ENCODE data around the gene GGA3. TPM values are rescaled to one million over a fixed set of nuclear protein-coding genes. Genes with fewer than 3 reads are reported as not detected.

The GGA3 gene
- polyA plus RNA-seq, 2 of the 4 experiments (the other 2 are of a cell fraction), result 35.8 to 43.6 TPM

DNA sequence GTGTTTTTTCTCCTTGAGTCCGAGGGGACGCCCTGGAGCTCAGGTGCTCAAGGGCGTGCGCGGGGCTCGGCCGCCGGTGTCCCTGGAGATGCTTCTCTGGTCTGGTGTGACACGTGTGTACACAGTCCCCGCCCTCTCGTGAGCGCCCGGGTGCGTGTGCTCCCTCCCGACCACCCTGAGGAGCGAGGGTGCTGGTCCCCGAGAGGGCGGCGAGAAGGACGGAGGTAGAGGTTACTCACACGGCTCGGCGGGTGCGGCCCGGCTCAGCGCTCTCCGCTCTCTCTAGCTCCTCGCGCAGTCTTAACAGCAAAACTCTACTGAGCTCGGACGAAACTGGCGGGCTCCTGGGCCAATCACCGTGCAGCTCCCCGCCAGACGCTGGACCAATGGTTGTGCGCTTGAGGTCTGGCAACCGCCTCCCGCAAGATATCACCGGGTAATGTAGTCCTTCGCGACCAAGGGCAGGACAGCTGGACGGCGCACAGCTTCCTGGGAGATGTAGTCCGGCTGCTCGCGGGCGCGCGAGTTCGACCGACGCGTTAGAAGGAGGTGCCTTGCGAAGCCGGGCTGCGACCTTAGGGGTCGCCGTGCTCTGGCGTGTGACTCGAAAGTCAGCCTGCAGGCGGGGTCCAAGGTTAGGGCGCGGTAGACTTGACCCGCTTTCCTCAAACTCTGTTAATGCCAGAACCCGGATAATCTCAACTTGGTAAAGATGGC, 27.9 kb upstream of the GGA3 start, which contains the start of gene SLC25A19:
SLC25A19 (minus strand) TSS at position 319 of the 717 bp plus-strand sequence. CDS start 2,669 bp downstream, outside the sequence.
- ATAC-seq (peak; percentile 97 to 99), DNase-seq (ENCODE audit: low read depth in 1 of 2, low spot score in 1 of 2) (peak; percentile 100), FAIRE-seq (peak; percentile 97)
- ChIA-PET CTCF (interaction anchor here (1.0 to 2.6 kb wide), 21 partner anchors 8 to 427 kb away, joined by 3 to 33 read pairs (median 4); partner anchors contain the start of genes GGA3, GRB2, MIF4GD and MRPS7), POLR2A (interaction anchor here (0.5 to 2.7 kb wide), 26 partner anchors 8 to 491 kb away, joined by 3 to 81 read pairs (median 4); partner anchors contain the start of genes GGA3, GRB2, LLGL2 and MIF4GD)
- H3K4me2 ChIP-seq, result peak within 1 kb of the TSS; percentile 93
- no peaks in the 10 kb centered on the region for H3K9me3 ChIP-seq
- WGBS (ENCODE audit: missing lambda C conversion rate), result 2% methylated on average over 41 of the region's 65 CpGs
- peak within 1 kb of the TSS; percentile 72 for H3K4me3 ChIP-seq
- TF ChIP-seq, protein P1, sequence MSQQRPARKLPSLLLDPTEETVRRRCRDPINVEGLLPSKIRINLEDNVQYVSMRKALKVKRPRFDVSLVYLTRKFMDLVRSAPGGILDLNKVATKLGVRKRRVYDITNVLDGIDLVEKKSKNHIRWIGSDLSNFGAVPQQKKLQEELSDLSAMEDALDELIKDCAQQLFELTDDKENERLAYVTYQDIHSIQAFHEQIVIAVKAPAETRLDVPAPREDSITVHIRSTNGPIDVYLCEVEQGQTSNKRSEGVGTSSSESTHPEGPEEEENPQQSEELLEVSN (IDR thresholded peaks at IDR 0.05; ENCODE audit: borderline replicate concordance, low read depth), result peak; percentile 19; the same call in 1 of the 2 replicates
- TF ChIP-seq RAD21 (conservative IDR thresholded peaks at IDR 0.05 in 1 of 2, IDR thresholded peaks at IDR 0.05 in 1 of 2) (peak; percentile 15 to 22; a peak in 2 of 5 replicates), HEYL (CRISPR knock-in tag; IDR thresholded peaks at IDR 0.05) (no peak), CHD2 (IDR thresholded peaks at IDR 0.05; ENCODE audit: low read length, partially characterized antibody) (peak; percentile 39), GATA3 (IDR thresholded peaks at IDR 0.05; ENCODE audit: borderline replicate concordance) (0 out of 2 replicates have a peak, but pooled peaks have one; percentile 20), MYC (IDR thresholded peaks at IDR 0.05; ENCODE audit: borderline replicate concordance, low read length) (0 out of 2 replicates have a peak, but pooled peaks have one; percentile 14), ZFP36 (IDR thresholded peaks at IDR 0.05; ENCODE audit: borderline replicate concordance, partially characterized antibody) (no peak), HDAC2 (IDR thresholded peaks at IDR 0.05) (peak; percentile 69; the same call in 1 of the 2 replicates), RFX5 (IDR thresholded peaks at IDR 0.05) (peak; percentile 73; the same call in 1 of the 2 replicates), MAFK (IDR thresholded peaks at IDR 0.05; ENCODE audit: partially characterized antibody) (no peak), JUN (IDR thresholded peaks at IDR 0.05) (peak; percentile 56 to 62; a peak in 4 of 5 replicates), POLR2A (IDR thresholded peaks at IDR 0.05; ENCODE audit: low read length) (peak; percentile 95), ZNF302 (CRISPR knock-in tag; IDR thresholded peaks at IDR 0.05) (no peak), CBX2 (IDR thresholded peaks at IDR 0.05; ENCODE audit: borderline replicate concordance, low read depth) (no peak), ZSCAN20 (CRISPR knock-in tag; IDR thresholded peaks at IDR 0.05) (no peak), TFCP2L1 (CRISPR knock-in tag; IDR thresholded peaks at IDR 0.05) (0 out of 2 replicates have a peak, but pooled peaks have one; percentile 36), ESRRA (IDR thresholded peaks at IDR 0.05; ENCODE audit: borderline replicate concordance, low read length) (peak; percentile 64)
- TF ChIP-seq, protein P2, sequence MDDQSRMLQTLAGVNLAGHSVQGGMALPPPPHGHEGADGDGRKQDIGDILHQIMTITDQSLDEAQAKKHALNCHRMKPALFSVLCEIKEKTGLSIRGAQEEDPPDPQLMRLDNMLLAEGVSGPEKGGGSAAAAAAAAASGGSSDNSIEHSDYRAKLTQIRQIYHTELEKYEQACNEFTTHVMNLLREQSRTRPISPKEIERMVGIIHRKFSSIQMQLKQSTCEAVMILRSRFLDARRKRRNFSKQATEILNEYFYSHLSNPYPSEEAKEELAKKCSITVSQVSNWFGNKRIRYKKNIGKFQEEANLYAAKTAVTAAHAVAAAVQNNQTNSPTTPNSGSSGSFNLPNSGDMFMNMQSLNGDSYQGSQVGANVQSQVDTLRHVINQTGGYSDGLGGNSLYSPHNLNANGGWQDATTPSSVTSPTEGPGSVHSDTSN (IDR thresholded peaks at IDR 0.05), result peak; percentile 92
- TF ChIP-seq, protein P3, sequence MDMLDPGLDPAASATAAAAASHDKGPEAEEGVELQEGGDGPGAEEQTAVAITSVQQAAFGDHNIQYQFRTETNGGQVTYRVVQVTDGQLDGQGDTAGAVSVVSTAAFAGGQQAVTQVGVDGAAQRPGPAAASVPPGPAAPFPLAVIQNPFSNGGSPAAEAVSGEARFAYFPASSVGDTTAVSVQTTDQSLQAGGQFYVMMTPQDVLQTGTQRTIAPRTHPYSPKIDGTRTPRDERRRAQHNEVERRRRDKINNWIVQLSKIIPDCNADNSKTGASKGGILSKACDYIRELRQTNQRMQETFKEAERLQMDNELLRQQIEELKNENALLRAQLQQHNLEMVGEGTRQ (IDR thresholded peaks at IDR 0.05), result peak; percentile 48; the same call in 1 of the 2 replicates
- TF ChIP-seq, protein P4, sequence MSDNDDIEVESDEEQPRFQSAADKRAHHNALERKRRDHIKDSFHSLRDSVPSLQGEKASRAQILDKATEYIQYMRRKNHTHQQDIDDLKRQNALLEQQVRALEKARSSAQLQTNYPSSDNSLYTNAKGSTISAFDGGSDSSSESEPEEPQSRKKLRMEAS (IDR thresholded peaks at IDR 0.05), result peak; percentile 92
- H3K4me1 ChIP-seq, result peaks cover 12% of the 10 kb centered on the region
- peak within 1 kb of the TSS; percentile 86 to 90 for H3K27ac ChIP-seq

DNA sequence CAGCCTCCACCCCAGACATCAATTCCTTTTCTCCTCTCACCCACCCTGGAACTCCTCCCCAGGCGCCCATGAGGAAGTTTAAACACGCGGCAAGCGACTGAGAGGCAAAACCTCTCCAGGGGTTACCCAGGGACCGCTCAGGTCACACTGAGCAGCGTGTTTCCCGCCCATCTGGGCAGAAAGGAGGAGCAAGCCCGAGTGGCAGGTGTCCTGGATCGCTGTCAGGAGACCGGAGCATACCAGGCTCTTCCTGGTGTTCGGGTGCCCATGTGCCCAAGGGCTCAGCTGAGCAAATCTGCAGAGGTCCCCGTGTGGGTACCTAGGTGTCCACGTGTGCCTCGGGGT, 27.3 kb upstream of the GGA3 start:
- DNase-seq (ENCODE audit: low read depth in 1 of 2, low spot score in 1 of 2) (peak in 1 of 2 experiments; percentile 64), FAIRE-seq (no peak), ATAC-seq (peak; percentile 62 to 71)
- Histone ChIP-seq H3K4me3 (peak overlapping the region; percentile 72), H3K27ac (peak overlapping the region; percentile 75 to 90), H3K4me1 (peaks cover 12% of the 10 kb centered on the region), H3K9me3 (no peaks in the 10 kb centered on the region), H3K4me2 (peak overlapping the region; percentile 93)
- CTCF ChIA-PET, result interaction anchor here (1.0 to 2.6 kb wide), 21 partner anchors 9 to 426 kb away, joined by 3 to 33 read pairs (median 4); partner anchors contain the start of genes GGA3, GRB2, MIF4GD and MRPS7
- POLR2A ChIA-PET, result interaction anchor here (0.6 to 2.7 kb wide), 23 partner anchors 10 to 491 kb away, joined by 3 to 81 read pairs (median 5); partner anchors contain the start of genes GGA3, GRB2, LLGL2 and MIF4GD
- 4% methylated on average over 7 of the region's 14 CpGs for WGBS (ENCODE audit: missing lambda C conversion rate)
- no peak for TF ChIP-seq EHMT2 (IDR thresholded peaks at IDR 0.05; ENCODE audit: low read depth)
- TF ChIP-seq GATA3 (IDR thresholded peaks at IDR 0.05; ENCODE audit: borderline replicate concordance), result no peak
- TF ChIP-seq FOSL2 (IDR thresholded peaks at IDR 0.05), result no peak
- TF ChIP-seq FOSL2 (CRISPR knock-in tag; IDR thresholded peaks at IDR 0.05), result 0 out of 2 replicates have a peak, but pooled peaks have one; percentile 9
- no peak for TF ChIP-seq MYC (IDR thresholded peaks at IDR 0.05; ENCODE audit: borderline replicate concordance, low read length)

All from A549 (cell line).